ENCODE measurements around the gene TRIM38. TPM values are rescaled to one million over a fixed set of nuclear protein-coding genes. Genes with fewer than 3 reads are reported as not detected.
"Not testable (repeated sequence)": the region's sequence is repeated elsewhere in the genome, so short reads cannot be mapped to it uniquely, and the experiment has no call there.

TRIM38 gene
- 0.41 TPM for total RNA-seq

GRCh38 chr6:25962149-25963127, at the start of gene TRIM38:
TSS of gene TRIM38 (plus strand) at chr6:25962802. CDS start at chr6:25966523, 3,721 bp downstream.
- peak in 1 of 2 donors; percentile 41 for DNase-seq (ENCODE audit: low spot score in 2 of 2)
- no peak for FAIRE-seq

GRCh38 chr6:25913741-25914140, 48.9 kb upstream of the TRIM38 start:
- FAIRE-seq, result no peak

GRCh38 chr6:25916330-25916729, 46.3 kb upstream of the TRIM38 start:
- FAIRE-seq, result no peak
- DNase-seq (ENCODE audit: low spot score in 2 of 2), result no peak

More at GRCh38 chr6:25913741-25914140, 48.9 kb upstream of the TRIM38 start:
- DNase-seq (ENCODE audit: low spot score in 2 of 2), result no peak

GRCh38 chr6:25916789-25917490, 45.7 kb upstream of the TRIM38 start:
- DNase-seq (ENCODE audit: low spot score in 2 of 2) (no peak), FAIRE-seq (no peak)

GRCh38 chr6:25918083-25918683, 44.4 kb upstream of the TRIM38 start:
- no peak for FAIRE-seq
- DNase-seq (ENCODE audit: low spot score in 2 of 2), result no peak

GRCh38 chr6:25919657-25920056, 42.9 kb upstream of the TRIM38 start:
- FAIRE-seq, result no peak

GRCh38 chr6:25921525-25922203, 40.9 kb upstream of the TRIM38 start:
- FAIRE-seq (peak; percentile 96), DNase-seq (ENCODE audit: low spot score in 2 of 2) (no peak)

More at GRCh38 chr6:25919657-25920056, 42.9 kb upstream of the TRIM38 start:
- no peak for DNase-seq (ENCODE audit: low spot score in 2 of 2)

GRCh38 chr6:25922301-25922700, 40.3 kb upstream of the TRIM38 start:
- FAIRE-seq (no peak), DNase-seq (ENCODE audit: low spot score in 2 of 2) (no peak)

GRCh38 chr6:25925876-25926275, 36.7 kb upstream of the TRIM38 start:
- FAIRE-seq (no peak), DNase-seq (ENCODE audit: low spot score in 2 of 2) (no peak)

GRCh38 chr6:25927178-25927577, 35.4 kb upstream of the TRIM38 start:
- FAIRE-seq, result no peak
- no peak for DNase-seq (ENCODE audit: low spot score in 2 of 2)

- FAIRE-seq (no peak), DNase-seq (ENCODE audit: low spot score in 2 of 2) (no peak)
Measured at GRCh38 chr6:25927756-25928216, 34.8 kb upstream of the TRIM38 start.

GRCh38 chr6:25928562-25929324, 33.9 kb upstream of the TRIM38 start:
- FAIRE-seq (no peak), DNase-seq (ENCODE audit: low spot score in 2 of 2) (no peak)

- FAIRE-seq; DNase-seq (ENCODE audit: low spot score in 2 of 2): not testable (repeated sequence)
Measured at GRCh38 chr6:25929785-25930184, 32.8 kb upstream of the TRIM38 start.

GRCh38 chr6:25930532-25931410, 31.8 kb upstream of the TRIM38 start, which contains the start of gene SLC17A2:
TSS of gene SLC17A2 (minus strand) at chr6:25930691. CDS start at chr6:25925796, 4,895 bp downstream.
- DNase-seq (ENCODE audit: low spot score in 2 of 2), result no peak
- no peak for FAIRE-seq

- DNase-seq (ENCODE audit: low spot score in 2 of 2) (no peak), FAIRE-seq (no peak)
Measured at GRCh38 chr6:25931411-25931709, 31.2 kb upstream of the TRIM38 start.

GRCh38 chr6:25934156-25934555, 28.4 kb upstream of the TRIM38 start:
- FAIRE-seq (no peak), DNase-seq (ENCODE audit: low spot score in 2 of 2) (no peak)

- FAIRE-seq, result no peak
Measured at GRCh38 chr6:25934735-25935313, 27.8 kb upstream of the TRIM38 start.

GRCh38 chr6:25935953-25936352, 26.6 kb upstream of the TRIM38 start:
- no peak for FAIRE-seq
- DNase-seq (ENCODE audit: low spot score in 2 of 2), result no peak

More at GRCh38 chr6:25934735-25935313, 27.8 kb upstream of the TRIM38 start:
- DNase-seq (ENCODE audit: low spot score in 2 of 2), result no peak

Data from frontal cortex (tissue), 4 donors.